Measurements from ENCODE around the gene DYRK1A.

Gene DYRK1A

DNA sequence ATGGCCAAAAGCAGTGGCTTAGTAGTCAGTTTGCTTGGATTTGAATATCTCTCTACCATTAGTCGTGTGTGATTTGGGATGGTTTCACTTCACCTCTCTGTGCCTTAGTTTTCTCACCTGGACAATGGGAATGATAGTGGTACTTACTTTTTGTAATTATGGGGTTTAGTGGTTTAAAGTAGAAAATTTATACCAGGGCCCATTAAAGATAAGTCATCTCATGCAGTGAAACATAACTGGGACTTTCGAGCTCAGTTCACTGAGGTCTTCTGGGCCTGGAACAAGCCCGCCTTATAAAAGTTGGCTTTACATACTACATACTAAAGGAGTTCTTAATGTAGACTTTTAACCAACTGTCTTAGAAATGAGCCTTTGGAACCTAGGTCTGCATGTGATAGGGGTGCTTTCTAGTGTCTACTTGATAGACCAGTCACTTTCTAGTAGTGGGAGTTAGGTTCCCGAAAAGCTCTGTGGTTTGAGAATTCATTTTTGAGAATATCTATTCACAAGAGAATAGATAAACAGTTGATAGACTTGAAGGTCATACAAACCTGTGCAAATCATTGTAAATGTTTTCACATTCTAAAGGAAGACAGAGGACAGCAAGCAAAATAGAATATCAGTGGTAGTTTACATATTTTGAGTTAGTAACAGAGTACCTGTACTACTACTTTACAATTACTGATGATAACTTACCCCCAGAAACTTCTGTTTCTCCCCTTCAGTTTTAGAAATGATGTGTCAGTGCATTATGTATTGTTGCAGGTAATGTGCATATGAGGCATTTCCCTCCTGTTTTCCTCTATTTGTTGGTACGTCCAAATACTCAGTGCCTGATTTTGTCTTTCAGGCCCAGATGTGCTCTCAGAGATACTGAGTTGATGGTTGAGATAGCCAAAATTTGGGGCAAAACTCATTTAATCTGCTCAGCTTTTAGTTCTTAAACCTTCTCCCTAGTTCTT lies 48.0 kb downstream of the DYRK1A start:
- Histone ChIP-seq H3K9ac (ENCODE audit: low read depth in 1 of 2, low read length in 2 of 2) (no peak overlapping the region), H3K9me3 (ENCODE audit: control insufficient read depth in 2 of 2, low read length in 2 of 2) (no peaks in the 10 kb centered on the region), H3K4me3 (ENCODE audit: low read length in 2 of 2) (no peak overlapping the region), H3K4me1 (ENCODE audit: control insufficient read depth in 2 of 2, insufficient read depth in 2 of 2, low read length in 2 of 2) (peaks cover 4 to 9% of the 10 kb centered on the region in 2 donors), H3K27ac (ENCODE audit: low read depth in 2 of 2, low read length in 2 of 2) (no peak overlapping the region), H3K27me3 (ENCODE audit: control insufficient read depth in 2 of 2, insufficient read depth in 2 of 2, low read length in 2 of 2) (no peaks in the 10 kb centered on the region), H3K36me3 (ENCODE audit: control insufficient read depth in 2 of 2, insufficient read depth in 2 of 2, low read length in 2 of 2) (no peaks in the 10 kb centered on the region)

GRCh38 chr21:37415939-37416338 lies 49.4 kb downstream of the DYRK1A start:
- Histone ChIP-seq H3K9ac (ENCODE audit: low read depth in 1 of 2, low read length in 2 of 2) (no peak overlapping the region), H3K4me3 (ENCODE audit: low read length in 2 of 2) (no peak overlapping the region), H3K27ac (ENCODE audit: low read depth in 2 of 2, low read length in 2 of 2) (no peak overlapping the region), H3K4me1 (ENCODE audit: control insufficient read depth in 2 of 2, insufficient read depth in 2 of 2, low read length in 2 of 2) (peaks cover 4 to 9% of the 10 kb centered on the region in 2 donors), H3K9me3 (ENCODE audit: control insufficient read depth in 2 of 2, low read length in 2 of 2) (no peaks in the 10 kb centered on the region), H3K36me3 (ENCODE audit: control insufficient read depth in 2 of 2, insufficient read depth in 2 of 2, low read length in 2 of 2) (no peaks in the 10 kb centered on the region), H3K27me3 (ENCODE audit: control insufficient read depth in 2 of 2, insufficient read depth in 2 of 2, low read length in 2 of 2) (no peaks in the 10 kb centered on the region)

- H3K9me3 ChIP-seq (ENCODE audit: control insufficient read depth in 2 of 2, low read length in 2 of 2) = no peaks in the 10 kb centered on the region
- no peak overlapping the region for H3K27ac ChIP-seq (ENCODE audit: low read depth in 2 of 2, low read length in 2 of 2)
- H3K9ac ChIP-seq (ENCODE audit: low read depth in 1 of 2, low read length in 2 of 2) = no peak overlapping the region
- no peaks in the 10 kb centered on the region for H3K27me3 ChIP-seq (ENCODE audit: control insufficient read depth in 2 of 2, insufficient read depth in 2 of 2, low read length in 2 of 2)
- peaks cover 4% of the 10 kb centered on the region in 2 donors for H3K36me3 ChIP-seq (ENCODE audit: control insufficient read depth in 2 of 2, insufficient read depth in 2 of 2, low read length in 2 of 2)
- peaks cover 4 to 9% of the 10 kb centered on the region in 2 donors for H3K4me1 ChIP-seq (ENCODE audit: control insufficient read depth in 2 of 2, insufficient read depth in 2 of 2, low read length in 2 of 2)
- H3K4me3 ChIP-seq (ENCODE audit: low read length in 2 of 2) = no peak overlapping the region
Measured at GRCh38 chr21:37416914-37417313, 50.3 kb downstream of the DYRK1A start.

GRCh38 chr21:37419228-37419906 lies 52.8 kb downstream of the DYRK1A start:
- H3K9ac ChIP-seq (ENCODE audit: low read depth in 1 of 2, low read length in 2 of 2) = no peak overlapping the region
- H3K4me1 ChIP-seq (ENCODE audit: control insufficient read depth in 2 of 2, insufficient read depth in 2 of 2, low read length in 2 of 2) = peaks cover 4 to 8% of the 10 kb centered on the region in 2 donors
- H3K36me3 ChIP-seq (ENCODE audit: control insufficient read depth in 2 of 2, insufficient read depth in 2 of 2, low read length in 2 of 2) = peaks cover 4 to 11% of the 10 kb centered on the region in 2 donors
- H3K4me3 ChIP-seq (ENCODE audit: low read length in 2 of 2) = no peak overlapping the region
- no peaks in the 10 kb centered on the region for H3K27me3 ChIP-seq (ENCODE audit: control insufficient read depth in 2 of 2, insufficient read depth in 2 of 2, low read length in 2 of 2)
- no peak overlapping the region for H3K27ac ChIP-seq (ENCODE audit: low read depth in 2 of 2, low read length in 2 of 2)
- H3K9me3 ChIP-seq (ENCODE audit: control insufficient read depth in 2 of 2, low read length in 2 of 2) = no peaks in the 10 kb centered on the region

- Histone ChIP-seq H3K36me3 (ENCODE audit: control insufficient read depth in 2 of 2, insufficient read depth in 2 of 2, low read length in 2 of 2) (peaks cover 4 to 11% of the 10 kb centered on the region in 2 donors), H3K9me3 (ENCODE audit: control insufficient read depth in 2 of 2, low read length in 2 of 2) (no peaks in the 10 kb centered on the region), H3K9ac (ENCODE audit: low read depth in 1 of 2, low read length in 2 of 2) (no peak overlapping the region), H3K4me3 (ENCODE audit: low read length in 2 of 2) (no peak overlapping the region), H3K27me3 (ENCODE audit: control insufficient read depth in 2 of 2, insufficient read depth in 2 of 2, low read length in 2 of 2) (no peaks in the 10 kb centered on the region), H3K27ac (ENCODE audit: low read depth in 2 of 2, low read length in 2 of 2) (no peak overlapping the region), H3K4me1 (ENCODE audit: control insufficient read depth in 2 of 2, insufficient read depth in 2 of 2, low read length in 2 of 2) (peaks cover 0 to 8% of the 10 kb centered on the region in 2 donors)
Measured at GRCh38 chr21:37421306-37421705, 54.7 kb downstream of the DYRK1A start.

GRCh38 chr21:37422382-37422781 lies 55.8 kb downstream of the DYRK1A start:
- H3K9me3 ChIP-seq (ENCODE audit: control insufficient read depth in 2 of 2, low read length in 2 of 2) = no peaks in the 10 kb centered on the region
- H3K27me3 ChIP-seq (ENCODE audit: control insufficient read depth in 2 of 2, insufficient read depth in 2 of 2, low read length in 2 of 2) = no peaks in the 10 kb centered on the region
- H3K4me3 ChIP-seq (ENCODE audit: low read length in 2 of 2) = no peak overlapping the region
- H3K36me3 ChIP-seq (ENCODE audit: control insufficient read depth in 2 of 2, insufficient read depth in 2 of 2, low read length in 2 of 2) = peaks cover 4 to 11% of the 10 kb centered on the region in 2 donors
- no peak overlapping the region for H3K9ac ChIP-seq (ENCODE audit: low read depth in 1 of 2, low read length in 2 of 2)
- peaks cover 0 to 8% of the 10 kb centered on the region in 2 donors for H3K4me1 ChIP-seq (ENCODE audit: control insufficient read depth in 2 of 2, insufficient read depth in 2 of 2, low read length in 2 of 2)
- no peak overlapping the region for H3K27ac ChIP-seq (ENCODE audit: low read depth in 2 of 2, low read length in 2 of 2)

DNA sequence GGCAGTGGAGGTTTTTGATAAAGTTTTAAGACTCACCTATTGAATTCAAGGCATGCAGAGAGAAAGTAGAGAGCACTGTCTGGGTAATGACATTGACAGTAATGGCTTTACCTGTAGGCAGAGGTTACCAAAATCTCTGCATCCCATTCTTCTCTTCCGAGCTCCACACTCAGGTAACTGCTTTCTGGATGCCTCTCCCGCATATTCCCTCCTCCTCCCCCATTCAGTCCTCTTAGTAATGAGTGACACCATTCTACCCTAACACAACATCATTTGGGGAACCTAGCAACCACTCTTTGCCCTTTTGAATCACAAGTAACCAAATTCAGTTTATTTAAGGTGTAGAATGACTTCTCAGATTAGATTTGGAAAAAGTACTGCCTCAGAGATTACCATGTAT lies 56.5 kb downstream of the DYRK1A start:
- H3K27me3 ChIP-seq (ENCODE audit: control insufficient read depth in 2 of 2, insufficient read depth in 2 of 2, low read length in 2 of 2) = no peaks in the 10 kb centered on the region
- H3K9me3 ChIP-seq (ENCODE audit: control insufficient read depth in 2 of 2, low read length in 2 of 2) = no peaks in the 10 kb centered on the region
- no peak overlapping the region for H3K9ac ChIP-seq (ENCODE audit: low read depth in 1 of 2, low read length in 2 of 2)
- peaks cover 4 to 11% of the 10 kb centered on the region in 2 donors for H3K36me3 ChIP-seq (ENCODE audit: control insufficient read depth in 2 of 2, insufficient read depth in 2 of 2, low read length in 2 of 2)
- peaks cover 0 to 8% of the 10 kb centered on the region in 2 donors for H3K4me1 ChIP-seq (ENCODE audit: control insufficient read depth in 2 of 2, insufficient read depth in 2 of 2, low read length in 2 of 2)
- no peak overlapping the region for H3K27ac ChIP-seq (ENCODE audit: low read depth in 2 of 2, low read length in 2 of 2)
- H3K4me3 ChIP-seq (ENCODE audit: low read length in 2 of 2) = no peak overlapping the region

DNA sequence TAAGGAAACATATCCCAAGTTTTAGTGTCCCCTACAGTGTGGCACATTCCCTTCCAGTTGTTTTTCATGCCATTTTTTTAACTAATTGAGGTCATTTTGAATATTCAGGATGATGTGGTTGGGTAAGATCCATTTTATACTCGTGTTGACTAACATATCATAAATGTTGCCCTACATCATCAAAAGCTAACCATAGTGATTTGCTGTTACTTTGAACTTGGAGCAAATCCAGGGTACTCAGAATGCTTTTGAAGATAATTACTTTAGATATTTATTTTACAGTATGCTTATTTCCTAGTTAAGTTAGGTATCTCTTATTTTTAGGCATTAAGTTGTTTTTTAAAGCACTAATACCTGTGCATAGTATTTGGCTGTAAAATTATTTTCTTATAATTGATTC lies 57.8 kb downstream of the DYRK1A start:
- peaks cover 0 to 6% of the 10 kb centered on the region in 2 donors for H3K4me1 ChIP-seq (ENCODE audit: control insufficient read depth in 2 of 2, insufficient read depth in 2 of 2, low read length in 2 of 2)
- H3K27ac ChIP-seq (ENCODE audit: low read depth in 2 of 2, low read length in 2 of 2) = no peak overlapping the region
- H3K9me3 ChIP-seq (ENCODE audit: control insufficient read depth in 2 of 2, low read length in 2 of 2) = no peaks in the 10 kb centered on the region

GRCh38 chr21:37425001-37425400 lies 58.4 kb downstream of the DYRK1A start:
- Histone ChIP-seq H3K27ac (ENCODE audit: low read depth in 2 of 2, low read length in 2 of 2) (no peak overlapping the region), H3K36me3 (ENCODE audit: control insufficient read depth in 2 of 2, insufficient read depth in 2 of 2, low read length in 2 of 2) (peaks cover 5 to 11% of the 10 kb centered on the region in 2 donors), H3K4me3 (ENCODE audit: low read length in 2 of 2) (no peak overlapping the region), H3K9me3 (ENCODE audit: control insufficient read depth in 2 of 2, low read length in 2 of 2) (no peaks in the 10 kb centered on the region), H3K27me3 (ENCODE audit: control insufficient read depth in 2 of 2, insufficient read depth in 2 of 2, low read length in 2 of 2) (no peaks in the 10 kb centered on the region), H3K4me1 (ENCODE audit: control insufficient read depth in 2 of 2, insufficient read depth in 2 of 2, low read length in 2 of 2) (peaks cover 0 to 6% of the 10 kb centered on the region in 2 donors), H3K9ac (ENCODE audit: low read depth in 1 of 2, low read length in 2 of 2) (no peak overlapping the region)

More for the DNA sequence above, 57.8 kb downstream of the DYRK1A start:
- Histone ChIP-seq H3K36me3 (ENCODE audit: control insufficient read depth in 2 of 2, insufficient read depth in 2 of 2, low read length in 2 of 2) (peaks cover 4 to 11% of the 10 kb centered on the region in 2 donors), H3K9ac (ENCODE audit: low read depth in 1 of 2, low read length in 2 of 2) (no peak overlapping the region), H3K27me3 (ENCODE audit: control insufficient read depth in 2 of 2, insufficient read depth in 2 of 2, low read length in 2 of 2) (no peaks in the 10 kb centered on the region), H3K4me3 (ENCODE audit: low read length in 2 of 2) (no peak overlapping the region)

DNA sequence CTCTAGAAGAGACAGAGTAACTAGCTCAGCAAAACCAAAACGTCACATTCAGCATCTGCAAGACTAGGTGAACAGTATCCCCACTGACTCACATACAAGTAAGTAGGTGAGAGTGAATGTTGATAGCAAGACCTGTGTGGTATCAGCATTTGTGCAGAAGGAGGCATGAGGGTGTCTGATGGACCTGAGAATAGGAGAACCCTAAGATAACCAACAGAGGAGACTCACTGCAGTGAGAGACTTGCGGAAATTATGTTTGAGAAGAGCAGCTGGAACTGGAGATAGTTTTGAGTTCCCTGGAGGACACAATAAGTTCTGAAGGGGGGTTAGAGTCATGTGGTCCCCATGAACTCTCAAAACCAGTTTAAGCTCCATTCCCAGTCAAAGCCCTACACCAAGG lies 59.1 kb downstream of the DYRK1A start:
- Histone ChIP-seq H3K36me3 (ENCODE audit: control insufficient read depth in 2 of 2, insufficient read depth in 2 of 2, low read length in 2 of 2) (peaks cover 12 to 14% of the 10 kb centered on the region in 2 donors), H3K27ac (ENCODE audit: low read depth in 2 of 2, low read length in 2 of 2) (no peak overlapping the region), H3K4me3 (ENCODE audit: low read length in 2 of 2) (no peak overlapping the region), H3K9me3 (ENCODE audit: control insufficient read depth in 2 of 2, low read length in 2 of 2) (no peaks in the 10 kb centered on the region), H3K9ac (ENCODE audit: low read depth in 1 of 2, low read length in 2 of 2) (no peak overlapping the region), H3K27me3 (ENCODE audit: control insufficient read depth in 2 of 2, insufficient read depth in 2 of 2, low read length in 2 of 2) (no peaks in the 10 kb centered on the region), H3K4me1 (ENCODE audit: control insufficient read depth in 2 of 2, insufficient read depth in 2 of 2, low read length in 2 of 2) (peaks cover 2 to 6% of the 10 kb centered on the region in 2 donors)
